Liver (tissue), 9 donors: ENCODE measurements around the gene FGF12. TPM values are rescaled to one million over a fixed set of nuclear protein-coding genes. Genes with fewer than 3 reads are reported as not detected.

Source experiments
- DNase-seq: peaks from one replicate; pipeline ENCODE4 v3.0.0-alpha.2; 2017; ENCODE audit warnings: low spot score
- H3K27ac ChIP-seq, 2 donors: one replicate each; pipeline ENCODE4 v1.7.0; 2013; ENCODE audit warnings: inconsistent platforms in 2 of 2, low read length in 2 of 2, control low read depth in 1 of 2, low read depth in 1 of 2, mild to moderate bottlenecking in 1 of 2
- H3K27me3 ChIP-seq, 4 donors: one replicate each; pipeline versions ENCODE4 v1.6.1 to v1.7.0; 2013; ENCODE audit warnings: low read length in 3 of 4, inconsistent platforms in 1 of 4, mild to moderate bottlenecking in 1 of 4, moderate library complexity in 1 of 4; ENCODE audit not compliant: control insufficient read depth in 4 of 4, insufficient read depth in 4 of 4
- H3K36me3 ChIP-seq, 4 donors: one replicate each; pipeline versions ENCODE4 v1.6.1 to v1.7.0; 2013; ENCODE audit warnings: low read length in 3 of 4, mild to moderate bottlenecking in 3 of 4, low read depth in 1 of 4, moderate library complexity in 1 of 4; ENCODE audit not compliant: control insufficient read depth in 4 of 4, insufficient read depth in 3 of 4
- H3K4me1 ChIP-seq, 4 donors: one replicate each; pipeline versions ENCODE4 v1.6.1 to v1.7.0; 2013; ENCODE audit warnings: low read length in 3 of 4, mild to moderate bottlenecking in 3 of 4, moderate library complexity in 1 of 4; ENCODE audit not compliant: control insufficient read depth in 4 of 4, insufficient read depth in 4 of 4
- H3K4me3 ChIP-seq, 3 donors: one replicate each; pipeline versions ENCODE4 v1.6.1 to v1.7.0; 2013; ENCODE audit warnings: low read length in 3 of 3, control low read depth in 1 of 3, low read depth in 1 of 3, mild to moderate bottlenecking in 1 of 3
- H3K9ac ChIP-seq, 2 donors: one replicate each; pipeline ENCODE4 v1.7.0; 2013; ENCODE audit warnings: low read length in 2 of 2, mild to moderate bottlenecking in 2 of 2, moderate library complexity in 2 of 2, control low read depth in 1 of 2, low read depth in 1 of 2
- H3K9me3 ChIP-seq, 4 donors: one replicate each; pipeline versions ENCODE4 v1.6.1 to v1.7.0; 2013; ENCODE audit warnings: low read length in 3 of 4; ENCODE audit not compliant: control insufficient read depth in 4 of 4
- MAX ChIP-seq: IDR thresholded peaks from 2 replicates; pipeline ENCODE4 v1.6.1; 2016; ENCODE audit warnings: antibody characterized with exemption
- RAD21 ChIP-seq, 2 donors: IDR thresholded peaks; 2 replicates each; pipeline ENCODE4 v1.6.1; 2016; ENCODE audit warnings: antibody characterized with exemption in 2 of 2, mild to moderate bottlenecking in 2 of 2
- REST ChIP-seq: IDR thresholded peaks from 2 replicates; pipeline ENCODE4 v1.6.1; 2016; ENCODE audit warnings: antibody characterized with exemption, mild to moderate bottlenecking
- SP1 ChIP-seq: IDR thresholded peaks from 2 replicates; pipeline ENCODE4 v1.6.1; 2018; ENCODE audit warnings: antibody characterized with exemption, mild to moderate bottlenecking
- WGBS: extraction: QIAGEN DNeasy Blood & Tissue Kit; methylation state at CpG from one replicate; pipeline ENCODE4 v1.1.7; 2013; 5-methylcytosine and 5-hydroxymethylcytosine counted together
- polyA plus RNA-seq, 2 donors: library from polyadenylated mRNA; stranded (reverse) in 1 of 2; unstranded in 1 of 2; fragments of 200-250 nt in 1 of 2; fragments of >200 nt in 1 of 2; fragmentation: Nextera tagmentation in 1 of 2; extraction: Ambion mirVana in 1 of 2; gene quantifications; one replicate each; pipeline versions ENCODE4 v1.2.1 to v1.2.3, GENCODE V29; 2013 to 2015
- total RNA-seq, 2 donors: library from RNA; depleted of rRNA; stranded (reverse); fragments of >200 nt; gene quantifications; one replicate each; pipeline ENCODE4 v1.2.3, GENCODE V29; 2014
- TF ChIP-seq, protein P1 (sequence below): IDR thresholded peaks from 2 replicates; pipeline ENCODE4 v1.6.1; 2016; ENCODE audit warnings: antibody characterized with exemption
- TF ChIP-seq, protein P2 (sequence below): fragments of 150-350 bp; IDR thresholded peaks from 2 replicates; pipeline ENCODE4 v1.5.1; 2017; ENCODE audit warnings: improper control_type of control experiment, low read depth, low read length; ENCODE audit not compliant: missing input control
- TF ChIP-seq, protein P3 (sequence below): IDR thresholded peaks from 2 replicates; pipeline ENCODE4 v1.6.1; 2016; ENCODE audit warnings: antibody characterized with exemption
- donor health status: healthy.
- donor health status: healthy.
- donor health status: healthy.
- donor health status: healthy.
- donor health status: healthy.

Gene FGF12
- total and polyA plus RNA-seq, 4 donors, result 0.11 to 0.59 (median 0.19) TPM

- TF ChIP-seq REST (no peak), SP1 (no peak)
- TF ChIP-seq, protein P1, sequence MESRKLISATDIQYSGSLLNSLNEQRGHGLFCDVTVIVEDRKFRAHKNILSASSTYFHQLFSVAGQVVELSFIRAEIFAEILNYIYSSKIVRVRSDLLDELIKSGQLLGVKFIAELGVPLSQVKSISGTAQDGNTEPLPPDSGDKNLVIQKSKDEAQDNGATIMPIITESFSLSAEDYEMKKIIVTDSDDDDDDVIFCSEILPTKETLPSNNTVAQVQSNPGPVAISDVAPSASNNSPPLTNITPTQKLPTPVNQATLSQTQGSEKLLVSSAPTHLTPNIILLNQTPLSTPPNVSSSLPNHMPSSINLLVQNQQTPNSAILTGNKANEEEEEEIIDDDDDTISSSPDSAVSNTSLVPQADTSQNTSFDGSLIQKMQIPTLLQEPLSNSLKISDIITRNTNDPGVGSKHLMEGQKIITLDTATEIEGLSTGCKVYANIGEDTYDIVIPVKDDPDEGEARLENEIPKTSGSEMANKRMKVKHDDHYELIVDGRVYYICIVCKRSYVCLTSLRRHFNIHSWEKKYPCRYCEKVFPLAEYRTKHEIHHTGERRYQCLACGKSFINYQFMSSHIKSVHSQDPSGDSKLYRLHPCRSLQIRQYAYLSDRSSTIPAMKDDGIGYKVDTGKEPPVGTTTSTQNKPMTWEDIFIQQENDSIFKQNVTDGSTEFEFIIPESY, result no peak
These were observed 282.6 kb downstream of the FGF12 start (continued) for GRCh38 chr3:192444791-192445106.

- WGBS, result 22% methylated on average over 12 of the region's 12 CpGs
- Histone ChIP-seq H3K9me3 (no peaks in the 10 kb centered on the region), H3K36me3 (no peaks in the 10 kb centered on the region), H3K4me3 (no peak overlapping the region), H3K4me1 (peaks cover 0 to 12% (median 10%) of the 10 kb centered on the region in 4 donors), H3K27ac (no peak overlapping the region), H3K9ac (peak overlapping the region in 1 of 2 donors; percentile 47), H3K27me3 (peaks cover 0 to 15% (median 9%) of the 10 kb centered on the region in 4 donors)
- DNase-seq, result peak; percentile 61
- peak; percentile 100 for TF ChIP-seq RAD21 (IDR thresholded peaks at IDR 0.05)
- TF ChIP-seq, protein P2, sequence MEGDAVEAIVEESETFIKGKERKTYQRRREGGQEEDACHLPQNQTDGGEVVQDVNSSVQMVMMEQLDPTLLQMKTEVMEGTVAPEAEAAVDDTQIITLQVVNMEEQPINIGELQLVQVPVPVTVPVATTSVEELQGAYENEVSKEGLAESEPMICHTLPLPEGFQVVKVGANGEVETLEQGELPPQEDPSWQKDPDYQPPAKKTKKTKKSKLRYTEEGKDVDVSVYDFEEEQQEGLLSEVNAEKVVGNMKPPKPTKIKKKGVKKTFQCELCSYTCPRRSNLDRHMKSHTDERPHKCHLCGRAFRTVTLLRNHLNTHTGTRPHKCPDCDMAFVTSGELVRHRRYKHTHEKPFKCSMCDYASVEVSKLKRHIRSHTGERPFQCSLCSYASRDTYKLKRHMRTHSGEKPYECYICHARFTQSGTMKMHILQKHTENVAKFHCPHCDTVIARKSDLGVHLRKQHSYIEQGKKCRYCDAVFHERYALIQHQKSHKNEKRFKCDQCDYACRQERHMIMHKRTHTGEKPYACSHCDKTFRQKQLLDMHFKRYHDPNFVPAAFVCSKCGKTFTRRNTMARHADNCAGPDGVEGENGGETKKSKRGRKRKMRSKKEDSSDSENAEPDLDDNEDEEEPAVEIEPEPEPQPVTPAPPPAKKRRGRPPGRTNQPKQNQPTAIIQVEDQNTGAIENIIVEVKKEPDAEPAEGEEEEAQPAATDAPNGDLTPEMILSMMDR, result peak; percentile 99
- TF ChIP-seq MAX, result no peak
These were observed 283.1 kb downstream of the FGF12 start for GRCh38 chr3:192444096-192444790.

- no peak for TF ChIP-seq REST
- TF ChIP-seq, protein P1, result no peak
- TF ChIP-seq SP1, result no peak
- TF ChIP-seq, protein P3, sequence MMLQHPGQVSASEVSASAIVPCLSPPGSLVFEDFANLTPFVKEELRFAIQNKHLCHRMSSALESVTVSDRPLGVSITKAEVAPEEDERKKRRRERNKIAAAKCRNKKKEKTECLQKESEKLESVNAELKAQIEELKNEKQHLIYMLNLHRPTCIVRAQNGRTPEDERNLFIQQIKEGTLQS, result no peak
- Histone ChIP-seq H3K27me3 (no peaks in the 10 kb centered on the region), H3K27ac (no peak overlapping the region), H3K9ac (no peak overlapping the region), H3K4me1 (peaks cover 0 to 11% (median 4%) of the 10 kb centered on the region in 4 donors), H3K4me3 (no peak overlapping the region), H3K36me3 (no peaks in the 10 kb centered on the region), H3K9me3 (no peaks in the 10 kb centered on the region)
- WGBS, result 78% methylated on average over 3 of the region's 3 CpGs
- no peak for DNase-seq
These were observed 292.1 kb downstream of the FGF12 start for GRCh38 chr3:192435241-192435640.
